ENCODE measurements around the gene CFAP97.

CFAP97 gene

DNA sequence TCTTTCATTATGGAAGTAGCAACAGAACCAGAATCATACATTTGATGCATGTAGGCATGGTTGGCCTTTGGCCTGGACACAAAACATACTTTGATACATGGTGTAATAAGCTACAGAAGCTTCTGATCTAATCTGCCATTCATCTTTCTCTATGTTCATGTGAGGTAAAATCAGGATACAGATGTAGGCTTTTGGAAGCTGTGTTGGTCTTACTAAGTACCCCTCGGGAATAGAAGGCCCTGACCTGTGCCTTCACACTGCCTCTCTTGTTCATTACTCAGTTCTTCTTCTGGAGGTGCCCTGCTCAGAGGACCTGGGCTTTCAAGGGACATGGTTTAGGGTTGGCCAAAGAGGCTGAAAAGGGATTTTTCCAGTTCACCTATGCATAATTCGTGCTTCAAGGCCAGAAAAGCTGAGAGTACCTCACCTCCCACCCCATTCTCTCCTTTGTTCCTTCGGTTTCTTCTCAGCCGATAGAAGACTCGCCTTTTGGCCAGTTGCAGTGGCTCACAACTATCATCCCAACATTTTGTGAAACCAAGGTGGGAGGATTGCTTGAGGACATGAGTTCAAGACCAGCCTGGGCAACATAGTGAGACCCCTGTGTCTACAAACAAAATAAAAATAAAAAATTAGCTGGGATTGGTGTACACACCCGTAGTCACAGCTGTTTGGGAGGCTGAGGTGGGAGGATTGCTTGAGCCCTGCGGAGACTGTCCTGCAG is 31.5 kb upstream of the CFAP97 start:
- H3K27ac Mint-ChIP-seq, result no peak overlapping the region
- no peak for DNase-seq
- no peaks in the 10 kb centered on the region for H3K27me3 Mint-ChIP-seq
- H3K4me1 Mint-ChIP-seq, result peaks cover 8% of the 10 kb centered on the region
- H3K4me3 Mint-ChIP-seq, result no peak overlapping the region
- H3K36me3 Mint-ChIP-seq, result peaks cover 2% of the 10 kb centered on the region
- CTCF ChIA-PET, result no interaction called here
- H3K9me3 Mint-ChIP-seq, result peaks cover 4% of the 10 kb centered on the region

DNA sequence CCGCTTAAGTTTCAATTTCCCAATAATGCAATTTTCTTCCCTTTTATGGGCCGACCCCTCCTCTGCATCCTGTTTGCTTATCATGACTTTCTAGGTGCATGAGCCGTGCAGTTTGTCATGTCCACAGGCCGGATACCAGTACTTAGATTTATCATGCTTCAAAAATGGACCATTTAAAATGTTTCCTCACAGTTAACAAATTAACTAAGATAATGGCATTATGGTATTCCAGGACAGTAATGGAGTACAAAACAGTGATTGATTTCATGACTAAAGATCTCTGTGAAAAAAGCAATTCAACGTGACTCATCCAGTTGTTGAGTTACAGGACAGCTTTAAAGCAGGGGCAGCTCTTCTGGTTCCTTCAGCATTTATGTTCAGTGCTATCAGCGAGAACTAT is 28.6 kb upstream of the CFAP97 start:
- DNase-seq, result no peak
- H3K4me1 Mint-ChIP-seq, result peaks cover 2% of the 10 kb centered on the region
- H3K4me3 Mint-ChIP-seq, result no peak overlapping the region
- CTCF ChIA-PET, result no interaction called here
- no peaks in the 10 kb centered on the region for H3K9me3 Mint-ChIP-seq
- no peaks in the 10 kb centered on the region for H3K36me3 Mint-ChIP-seq
- no peaks in the 10 kb centered on the region for H3K27me3 Mint-ChIP-seq
- H3K27ac Mint-ChIP-seq, result no peak overlapping the region

DNA sequence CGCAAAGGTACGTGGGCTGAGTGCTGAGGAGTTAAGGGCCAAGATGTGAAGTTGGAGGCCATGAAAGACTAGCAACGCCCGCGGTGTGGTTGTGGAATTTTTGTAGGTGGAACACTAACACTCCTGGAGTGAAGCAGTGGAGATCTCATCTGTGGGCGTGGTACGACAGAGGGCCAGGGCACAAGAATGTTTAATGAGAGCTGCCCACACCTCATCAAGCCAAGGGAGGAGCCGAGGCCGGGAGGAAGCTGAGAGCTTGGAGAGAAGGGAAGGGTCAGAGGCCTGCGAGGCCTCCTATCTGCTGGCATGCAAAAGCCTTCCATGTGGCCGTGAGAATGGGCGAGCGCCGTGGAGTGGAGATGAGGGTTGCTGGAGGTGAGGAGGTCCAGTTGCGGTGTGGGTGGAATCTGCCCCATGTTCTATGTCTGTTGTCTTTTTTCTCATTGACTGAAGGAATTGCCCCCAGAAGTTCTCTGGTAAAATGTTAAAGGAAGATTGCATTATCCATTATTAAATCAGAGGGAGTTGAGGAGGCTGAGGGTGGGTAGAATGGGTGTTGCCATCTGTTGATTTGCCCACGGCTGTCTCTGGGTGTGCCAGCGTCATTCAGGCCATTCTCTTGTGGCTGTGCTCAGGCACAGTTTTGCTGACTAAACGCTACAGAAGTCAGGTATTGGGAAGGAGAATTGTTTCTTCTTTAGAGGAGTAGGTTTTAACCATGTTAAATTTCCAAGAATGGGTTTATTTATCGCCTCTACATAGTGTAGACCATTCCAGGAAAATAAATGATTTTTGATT is 25.4 kb upstream of the CFAP97 start:
- Mint-ChIP-seq H3K27ac (no peak overlapping the region), H3K4me3 (no peak overlapping the region), H3K4me1 (peaks cover 2% of the 10 kb centered on the region), H3K9me3 (no peaks in the 10 kb centered on the region), H3K27me3 (no peaks in the 10 kb centered on the region), H3K36me3 (no peaks in the 10 kb centered on the region)
- CTCF ChIA-PET, result no interaction called here
- DNase-seq, result no peak

DNA sequence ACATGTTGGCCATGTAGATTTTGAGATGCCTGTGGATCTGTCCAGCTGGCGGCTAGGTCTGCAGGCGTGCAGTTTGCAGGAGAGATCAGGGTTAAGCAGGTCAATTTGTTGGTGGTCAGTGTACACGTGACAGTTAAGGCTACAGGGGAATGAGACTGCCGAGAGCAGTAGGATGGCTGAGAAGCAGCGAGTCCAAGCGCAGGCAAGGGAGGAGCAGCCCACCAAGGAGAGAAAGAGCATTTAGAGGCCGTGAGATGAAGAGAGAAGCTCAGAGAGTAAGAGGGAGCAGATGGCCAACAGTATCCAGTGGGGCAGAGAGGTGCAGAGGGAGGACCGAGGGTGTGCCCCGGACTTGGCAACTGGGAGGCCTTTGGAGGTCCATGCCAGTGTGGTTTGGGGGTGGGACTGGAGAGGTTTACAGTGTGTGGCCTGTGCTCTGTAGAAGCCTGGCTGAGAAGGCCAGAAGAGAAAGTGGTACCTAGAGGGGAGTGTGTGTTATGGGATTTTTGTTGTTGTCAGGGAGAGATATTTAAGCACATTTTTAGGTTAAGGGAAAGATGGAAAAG is 24.0 kb upstream of the CFAP97 start:
- H3K27ac Mint-ChIP-seq, result no peak overlapping the region
- H3K36me3 Mint-ChIP-seq, result no peaks in the 10 kb centered on the region
- CTCF ChIA-PET, result interaction anchor here (1.2 kb wide), 1 partner anchor 79 kb away, joined by 3 read pairs; no protein-coding TSS in a partner anchor
- H3K4me1 Mint-ChIP-seq, result peaks cover 2% of the 10 kb centered on the region
- H3K4me3 Mint-ChIP-seq, result no peak overlapping the region
- no peaks in the 10 kb centered on the region for H3K27me3 Mint-ChIP-seq
- no peak for DNase-seq
- H3K9me3 Mint-ChIP-seq, result no peaks in the 10 kb centered on the region

DNA sequence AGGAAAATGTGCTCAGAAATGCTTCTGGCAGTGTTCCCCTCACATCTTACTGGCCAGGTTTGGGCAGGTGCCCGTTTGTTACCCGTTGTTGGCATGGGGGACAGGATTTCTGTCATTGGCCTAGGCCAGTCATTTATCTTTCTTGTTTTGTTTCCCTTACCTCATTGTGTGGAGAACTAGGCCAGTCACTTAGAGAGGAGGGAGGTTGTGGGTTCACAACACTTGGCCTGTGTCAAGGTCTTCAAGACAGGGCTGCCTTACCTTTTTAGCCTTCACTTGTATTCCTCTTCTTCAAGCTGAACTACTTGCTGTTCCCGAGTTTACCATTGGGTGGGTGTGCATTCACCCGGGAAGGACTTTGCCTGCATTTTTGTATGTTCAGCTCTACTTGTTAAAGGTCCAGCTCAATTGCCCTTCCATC is 23.3 kb upstream of the CFAP97 start:
- Mint-ChIP-seq H3K27me3 (no peaks in the 10 kb centered on the region), H3K4me3 (no peak overlapping the region), H3K9me3 (no peaks in the 10 kb centered on the region), H3K27ac (no peak overlapping the region), H3K4me1 (no peaks in the 10 kb centered on the region), H3K36me3 (peaks cover 3% of the 10 kb centered on the region)
- CTCF ChIA-PET, result interaction anchor here (1.2 kb wide), 1 partner anchor 79 kb away, joined by 3 read pairs; no protein-coding TSS in a partner anchor
- DNase-seq, result no peak

DNA sequence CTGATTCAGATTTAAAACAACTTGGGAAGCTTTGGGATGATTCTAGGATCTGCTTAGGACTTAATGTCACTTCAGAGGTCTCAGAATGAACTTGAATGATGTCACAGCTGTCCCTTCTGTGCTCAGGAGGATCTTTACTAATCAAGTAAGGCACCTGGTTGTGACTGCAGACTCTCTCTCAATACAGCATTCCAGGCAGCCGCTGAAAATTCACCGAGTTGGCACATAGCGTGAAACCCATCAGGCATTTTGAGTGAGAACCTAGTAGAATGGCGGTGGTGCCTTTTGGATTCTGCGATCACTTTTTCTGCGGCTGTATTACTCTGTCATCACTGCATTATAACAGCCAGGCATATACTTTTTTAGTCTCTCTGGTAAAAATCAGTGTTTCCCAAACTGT is 22.1 kb upstream of the CFAP97 start:
- H3K4me3 Mint-ChIP-seq, result no peak overlapping the region
- CTCF ChIA-PET, result no interaction called here
- no peaks in the 10 kb centered on the region for H3K27me3 Mint-ChIP-seq
- H3K36me3 Mint-ChIP-seq, result peaks cover 8% of the 10 kb centered on the region
- H3K4me1 Mint-ChIP-seq, result no peaks in the 10 kb centered on the region
- DNase-seq, result no peak
- peaks cover 5% of the 10 kb centered on the region for H3K9me3 Mint-ChIP-seq
- no peak overlapping the region for H3K27ac Mint-ChIP-seq

DNA sequence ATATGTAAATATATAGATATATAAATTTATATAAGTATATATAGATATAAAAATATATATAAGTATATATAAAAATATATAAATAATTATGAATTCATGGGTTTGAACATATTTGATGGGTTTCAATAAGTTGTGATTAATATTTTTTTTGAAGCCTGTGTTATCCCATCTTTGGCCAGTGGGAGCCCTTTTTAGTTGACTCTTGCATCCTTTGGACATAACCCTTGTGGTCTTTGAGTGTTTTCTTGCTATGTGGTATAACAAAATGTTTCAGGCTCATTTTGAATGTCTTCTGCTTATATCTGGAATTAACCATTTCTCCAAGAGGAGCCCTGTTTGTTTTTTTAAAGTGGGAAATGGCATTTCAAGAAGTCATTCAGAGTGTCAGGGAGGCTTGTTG is 20.8 kb upstream of the CFAP97 start:
- H3K4me1 Mint-ChIP-seq, result peaks cover under 1% of the 10 kb centered on the region

DNA sequence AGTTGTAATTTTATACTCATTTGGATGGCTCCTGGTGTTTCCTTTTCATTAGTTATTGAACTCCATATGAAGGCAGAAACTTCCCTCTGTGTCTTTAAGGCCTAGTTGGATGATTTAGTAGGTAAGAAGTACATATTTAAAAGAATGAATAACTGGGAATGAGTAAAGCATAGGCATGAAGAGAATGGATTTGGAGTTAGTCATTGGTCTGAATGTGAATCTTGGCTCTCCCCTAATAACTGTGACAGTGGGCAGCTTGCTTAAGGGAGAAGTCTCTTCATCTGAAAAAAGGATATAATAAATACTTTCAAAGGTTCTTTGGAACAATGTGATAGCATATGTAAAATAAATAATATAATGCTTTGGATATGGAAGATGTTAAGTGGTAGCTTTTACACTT is 18.8 kb upstream of the CFAP97 start:
- Mint-ChIP-seq H3K27me3 (no peaks in the 10 kb centered on the region), H3K4me1 (peaks cover 4% of the 10 kb centered on the region), H3K4me3 (no peak overlapping the region), H3K27ac (no peak overlapping the region), H3K9me3 (peaks cover 5% of the 10 kb centered on the region), H3K36me3 (peaks cover 8% of the 10 kb centered on the region)
- CTCF ChIA-PET, result no interaction called here
- no peak for DNase-seq

More for the DNA sequence above, 20.8 kb upstream of the CFAP97 start:
- no peak for DNase-seq
- Mint-ChIP-seq H3K27ac (no peak overlapping the region), H3K4me3 (no peak overlapping the region), H3K36me3 (peaks cover 8% of the 10 kb centered on the region), H3K9me3 (peaks cover 5% of the 10 kb centered on the region), H3K27me3 (no peaks in the 10 kb centered on the region)
- CTCF ChIA-PET, result no interaction called here

DNA sequence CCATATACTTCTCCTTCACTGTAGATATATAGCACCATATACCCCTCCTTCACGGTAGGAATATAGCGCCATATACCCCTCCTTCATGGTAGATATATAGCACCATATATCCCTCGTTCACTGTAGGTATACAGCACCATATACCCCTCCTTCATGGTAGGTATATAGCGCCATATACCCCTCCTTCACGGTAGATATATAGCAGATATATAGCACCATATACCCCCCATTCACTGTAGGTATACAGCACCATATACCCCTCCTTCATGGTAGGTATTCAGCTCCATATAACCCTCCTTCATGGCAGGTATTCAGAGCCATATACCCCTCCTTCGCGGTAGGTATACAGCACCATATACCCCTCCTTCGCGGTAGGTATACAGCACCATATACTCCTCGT is 18.1 kb upstream of the CFAP97 start:
- no peak overlapping the region for H3K27ac Mint-ChIP-seq
- H3K4me1 Mint-ChIP-seq, result peaks cover 4% of the 10 kb centered on the region
- peaks cover 8% of the 10 kb centered on the region for H3K36me3 Mint-ChIP-seq
- H3K27me3 Mint-ChIP-seq, result no peaks in the 10 kb centered on the region
- CTCF ChIA-PET, result no interaction called here
- H3K9me3 Mint-ChIP-seq, result peaks cover 5% of the 10 kb centered on the region
- H3K4me3 Mint-ChIP-seq, result no peak overlapping the region
- DNase-seq, result no peak

DNA sequence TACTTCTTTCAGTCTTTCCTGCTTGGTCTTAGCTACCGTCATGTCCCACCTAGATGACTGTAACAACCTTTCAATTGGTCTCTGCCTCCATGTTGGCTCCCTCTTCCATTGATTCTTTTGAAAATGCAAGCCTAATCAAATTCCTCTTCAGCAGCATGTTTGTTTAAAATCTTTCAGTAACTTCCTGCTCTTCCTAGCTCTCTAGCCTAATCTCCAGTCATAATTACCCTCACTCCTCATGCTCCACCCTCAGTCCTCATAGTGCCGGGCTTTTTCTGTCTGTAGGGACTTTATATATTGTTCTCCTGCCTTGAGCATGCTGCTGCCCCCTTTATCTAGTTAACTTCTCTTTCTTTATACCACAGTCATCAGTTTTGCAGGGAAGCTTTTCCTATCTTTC is 17.7 kb upstream of the CFAP97 start:
- peaks cover 5% of the 10 kb centered on the region for H3K9me3 Mint-ChIP-seq
- H3K4me1 Mint-ChIP-seq, result peaks cover 4% of the 10 kb centered on the region
- H3K4me3 Mint-ChIP-seq, result no peak overlapping the region
- CTCF ChIA-PET, result no interaction called here
- DNase-seq, result no peak
- H3K27me3 Mint-ChIP-seq, result no peaks in the 10 kb centered on the region
- peaks cover 8% of the 10 kb centered on the region for H3K36me3 Mint-ChIP-seq
- H3K27ac Mint-ChIP-seq, result no peak overlapping the region

DNA sequence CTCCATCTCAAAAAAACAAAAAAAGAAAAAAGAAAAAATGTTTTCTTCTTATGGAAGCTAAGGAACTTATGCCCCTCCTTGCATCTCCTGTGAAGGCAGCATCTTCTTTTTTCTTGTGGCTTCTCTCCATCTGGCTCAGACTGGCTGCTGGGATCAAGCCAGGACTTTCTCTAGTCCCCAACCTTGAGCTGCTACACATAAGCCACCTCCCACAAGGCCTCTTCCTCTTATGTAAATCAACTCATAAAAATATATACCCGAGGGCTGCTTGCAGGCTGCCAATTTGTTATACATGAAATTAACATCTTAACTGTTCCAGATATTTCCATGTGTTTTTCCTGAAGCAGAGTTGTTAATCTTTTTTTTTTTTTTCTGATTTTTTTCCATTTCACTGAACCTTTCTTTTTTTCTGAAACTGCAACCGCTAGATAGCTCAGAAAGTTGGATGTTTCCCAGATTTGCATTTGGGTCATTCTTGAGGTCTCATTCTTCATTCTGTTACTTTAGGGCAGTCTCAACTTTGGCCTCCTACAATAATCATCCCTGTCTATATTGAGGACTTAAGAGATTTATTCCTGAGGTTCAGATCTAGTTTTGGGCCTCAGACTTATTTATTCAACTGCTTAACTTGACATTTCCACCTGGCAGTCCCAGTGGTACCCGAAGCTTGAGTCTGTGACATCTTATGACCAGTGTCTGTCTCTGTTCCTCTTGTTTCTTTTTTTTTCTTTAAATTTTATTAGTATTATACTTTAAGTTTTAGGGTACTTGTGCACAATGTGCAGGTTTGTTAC is 15.9 kb upstream of the CFAP97 start:
- Mint-ChIP-seq H3K27ac (no peak overlapping the region), H3K27me3 (no peaks in the 10 kb centered on the region), H3K9me3 (peaks cover 5% of the 10 kb centered on the region), H3K4me1 (peaks cover 7% of the 10 kb centered on the region), H3K36me3 (peaks cover 8% of the 10 kb centered on the region), H3K4me3 (no peak overlapping the region)
- no peak for DNase-seq
- CTCF ChIA-PET, result no interaction called here

DNA sequence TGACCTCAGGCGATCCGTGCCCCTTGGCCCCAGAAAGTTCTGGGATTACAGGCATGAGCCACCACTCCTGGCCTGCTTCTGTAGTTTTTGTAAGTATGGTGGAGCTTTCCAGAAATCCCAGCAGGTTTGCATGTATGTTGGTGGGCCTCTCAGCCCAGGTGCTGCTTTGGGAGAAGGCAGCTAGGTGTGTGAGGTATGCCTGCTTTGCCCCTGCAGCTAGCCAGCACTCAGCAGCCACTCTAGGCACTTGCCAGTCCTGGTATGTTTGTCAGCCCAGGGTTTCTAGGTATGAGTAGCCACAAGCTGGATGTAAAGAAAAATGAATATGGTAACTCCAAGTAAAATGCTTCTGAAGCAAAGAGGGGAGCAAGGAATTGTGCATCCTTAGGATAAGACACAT is 14.5 kb upstream of the CFAP97 start:
- no peak for DNase-seq
- Mint-ChIP-seq H3K27me3 (peaks cover 2% of the 10 kb centered on the region), H3K4me1 (peaks cover 9% of the 10 kb centered on the region), H3K9me3 (peaks cover 5% of the 10 kb centered on the region), H3K27ac (no peak overlapping the region), H3K4me3 (no peak overlapping the region), H3K36me3 (peaks cover 11% of the 10 kb centered on the region)
- CTCF ChIA-PET, result no interaction called here

DNA sequence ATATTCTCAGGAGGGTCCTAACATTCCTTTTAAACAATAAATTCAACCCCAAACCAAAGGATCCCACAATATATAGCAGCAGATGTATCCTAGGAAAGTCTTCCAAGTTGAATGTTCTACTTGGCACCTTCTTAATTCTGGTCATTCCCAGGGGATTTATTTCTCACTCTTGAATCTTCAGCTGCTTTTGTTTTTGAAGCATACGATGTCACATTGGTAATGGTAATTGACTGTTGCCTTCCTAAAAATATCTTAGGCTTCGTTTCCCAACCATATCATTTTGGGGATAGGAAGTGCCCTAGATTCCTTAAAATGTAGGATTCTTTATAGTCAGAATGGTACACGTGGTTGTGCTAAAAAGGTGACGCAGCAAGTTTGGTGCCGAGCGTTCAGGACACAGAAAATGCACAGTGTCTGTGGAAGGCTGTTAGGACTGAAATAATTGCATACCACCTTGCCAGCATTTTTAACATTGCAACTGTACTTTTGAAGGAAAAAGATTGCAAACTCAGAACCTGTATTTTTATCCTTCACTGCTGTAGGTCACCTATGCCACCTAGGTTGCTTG is 13.7 kb upstream of the CFAP97 start:
- peaks cover 15% of the 10 kb centered on the region for H3K4me1 Mint-ChIP-seq
- CTCF ChIA-PET, result no interaction called here
- no peak overlapping the region for H3K4me3 Mint-ChIP-seq
- H3K27me3 Mint-ChIP-seq, result peaks cover 3% of the 10 kb centered on the region
- no peak for DNase-seq
- H3K36me3 Mint-ChIP-seq, result peaks cover 12% of the 10 kb centered on the region
- no peak overlapping the region for H3K27ac Mint-ChIP-seq
- peaks cover 5% of the 10 kb centered on the region for H3K9me3 Mint-ChIP-seq

DNA sequence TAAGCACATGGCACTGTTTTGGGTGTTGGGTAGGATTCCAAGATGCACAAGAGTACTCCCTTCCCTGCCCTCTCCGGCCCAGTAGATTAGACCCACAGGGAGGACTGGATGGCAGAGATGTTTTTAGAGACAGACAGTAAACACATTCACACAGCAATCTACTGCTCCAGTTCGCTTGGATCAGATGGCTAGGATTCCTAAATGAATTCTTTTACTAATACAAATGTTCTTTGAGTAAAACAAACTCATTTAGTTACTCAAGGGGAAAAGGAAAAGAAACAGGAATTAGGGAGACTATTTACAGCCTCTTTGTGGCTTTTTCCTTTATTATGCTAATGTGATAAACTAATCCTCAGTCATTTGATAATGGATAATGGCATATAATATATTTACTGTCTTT is 11.5 kb upstream of the CFAP97 start:
- Mint-ChIP-seq H3K4me3 (no peak overlapping the region), H3K4me1 (peaks cover 31% of the 10 kb centered on the region), H3K36me3 (peaks cover 7% of the 10 kb centered on the region), H3K9me3 (no peaks in the 10 kb centered on the region), H3K27ac (no peak overlapping the region), H3K27me3 (peaks cover 9% of the 10 kb centered on the region)
- CTCF ChIA-PET, result no interaction called here
- no peak for DNase-seq

Data from activated naive CD4-positive, alpha-beta T cell treated with anti-CD3 and anti-CD28 coated beads, Interleukin-2, amount 10 ng/mL, durations not matched to agents 7 days and 5 days (primary cell).